A172 (cell line): ENCODE measurements around the gene OGA. TPM values are rescaled to one million over a fixed set of nuclear protein-coding genes. Genes with fewer than 3 reads are reported as not detected.

Source experiments
- DNase-seq: peaks from one replicate; pipeline ENCODE4 v3.0.0-alpha.2; 2015; ENCODE audit warnings: low spot score
- total RNA-seq: library from RNA; depleted of rRNA; stranded (reverse); fragments of >200 nt; shearing (Covaris generic); gene quantifications from 2 replicates; pipeline ENCODE4 v1.2.3, GENCODE V29; 2014

The OGA gene
- total RNA-seq, 1 experiment from 2014 or later = 98.2 TPM

- no peak for DNase-seq
Observed at GRCh38 chr10:101775273-101776160, 42.7 kb downstream of the OGA start, which contains the start of gene FGF8. Gene FGF8 (minus strand): TSS chr10:101776114. CDS start chr10:101775900, 214 bp downstream.

GRCh38 chr10:101774589-101775272, 43.5 kb downstream of the OGA start:
- DNase-seq = no peak

- no peak for DNase-seq
Observed at GRCh38 chr10:101773923-101774588, 44.2 kb downstream of the OGA start.

GRCh38 chr10:101772895-101773761, 45.1 kb downstream of the OGA start:
- DNase-seq = no peak

GRCh38 chr10:101772017-101772894, 46.0 kb downstream of the OGA start:
- DNase-seq = no peak

GRCh38 chr10:101771380-101771779, 46.9 kb downstream of the OGA start:
- no peak for DNase-seq

GRCh38 chr10:101770331-101771215, 47.7 kb downstream of the OGA start:
- DNase-seq = no peak

- DNase-seq = no peak
Observed at GRCh38 chr10:101769541-101770180, 48.6 kb downstream of the OGA start.

- DNase-seq = no peak
Observed at GRCh38 chr10:101768791-101769170, 49.5 kb downstream of the OGA start.

GRCh38 chr10:101767966-101768790, 50.1 kb downstream of the OGA start:
- no peak for DNase-seq

GRCh38 chr10:101767600-101767945, 50.7 kb downstream of the OGA start:
- no peak for DNase-seq

- no peak for DNase-seq
Observed at GRCh38 chr10:101766753-101767599, 51.3 kb downstream of the OGA start.

GRCh38 chr10:101766306-101766705, 51.9 kb downstream of the OGA start:
- DNase-seq = no peak

GRCh38 chr10:101763141-101763846, 55.0 kb downstream of the OGA start:
- no peak for DNase-seq

- no peak for DNase-seq
Observed at GRCh38 chr10:101762736-101763135, 55.5 kb downstream of the OGA start.

- DNase-seq = no peak
Observed at GRCh38 chr10:101761226-101761625, 57.0 kb downstream of the OGA start.

- DNase-seq = no peak
Observed at GRCh38 chr10:101760510-101760909, 57.7 kb downstream of the OGA start.
